ENCODE results near the gene ADCY9. TPM values are rescaled to one million over a fixed set of nuclear protein-coding genes. Genes with fewer than 3 reads are reported as not detected.

Gene ADCY9
- total RNA-seq, 1 donor from 2014 or later, result 11.4 TPM

- no peaks in the 10 kb centered on the region for H3K4me1 Mint-ChIP-seq (ENCODE audit: low read depth, unreplicated experiment)
- H3K4me1 ChIP-seq (ENCODE audit: insufficient read depth, low read length), result no peaks in the 10 kb centered on the region
- H3K9me3 ChIP-seq (ENCODE audit: insufficient read depth, low read depth, low read length), result no peaks in the 10 kb centered on the region
- no peak overlapping the region for H2AFZ ChIP-seq (ENCODE audit: low read depth, low read length)
- FAIRE-seq (no peak), DNase-seq (ENCODE audit: low read depth) (no peak)
- H3K9me3 Mint-ChIP-seq (ENCODE audit: unreplicated experiment), result no peaks in the 10 kb centered on the region
- no peak overlapping the region for H3K9ac ChIP-seq (ENCODE audit: low read length)
- no peaks in the 10 kb centered on the region for H3K27me3 ChIP-seq (ENCODE audit: insufficient read depth, low read length)
- H3K79me2 ChIP-seq (ENCODE audit: insufficient read depth, low read length), result no peaks in the 10 kb centered on the region
- no peaks in the 10 kb centered on the region for H3K36me3 Mint-ChIP-seq (ENCODE audit: low read depth, unreplicated experiment)
- H3K4me3 Mint-ChIP-seq (ENCODE audit: unreplicated experiment), result no peak overlapping the region
- no peak overlapping the region for H3K4me2 ChIP-seq (ENCODE audit: low read length)
- H3K36me3 ChIP-seq (ENCODE audit: insufficient read depth, low read length), result no peaks in the 10 kb centered on the region
- H3K27ac Mint-ChIP-seq (ENCODE audit: unreplicated experiment), result no peak overlapping the region
- no peak overlapping the region for H3K27ac ChIP-seq (ENCODE audit: low read depth, low read length)
- no peak overlapping the region for H3K4me3 ChIP-seq (ENCODE audit: insufficient read depth, low read depth, low read length)
- no peaks in the 10 kb centered on the region for H4K20me1 ChIP-seq (ENCODE audit: insufficient read depth, low read length)
- H3K27me3 Mint-ChIP-seq (ENCODE audit: low read depth, unreplicated experiment), result no peaks in the 10 kb centered on the region
- TF ChIP-seq, protein P1, sequence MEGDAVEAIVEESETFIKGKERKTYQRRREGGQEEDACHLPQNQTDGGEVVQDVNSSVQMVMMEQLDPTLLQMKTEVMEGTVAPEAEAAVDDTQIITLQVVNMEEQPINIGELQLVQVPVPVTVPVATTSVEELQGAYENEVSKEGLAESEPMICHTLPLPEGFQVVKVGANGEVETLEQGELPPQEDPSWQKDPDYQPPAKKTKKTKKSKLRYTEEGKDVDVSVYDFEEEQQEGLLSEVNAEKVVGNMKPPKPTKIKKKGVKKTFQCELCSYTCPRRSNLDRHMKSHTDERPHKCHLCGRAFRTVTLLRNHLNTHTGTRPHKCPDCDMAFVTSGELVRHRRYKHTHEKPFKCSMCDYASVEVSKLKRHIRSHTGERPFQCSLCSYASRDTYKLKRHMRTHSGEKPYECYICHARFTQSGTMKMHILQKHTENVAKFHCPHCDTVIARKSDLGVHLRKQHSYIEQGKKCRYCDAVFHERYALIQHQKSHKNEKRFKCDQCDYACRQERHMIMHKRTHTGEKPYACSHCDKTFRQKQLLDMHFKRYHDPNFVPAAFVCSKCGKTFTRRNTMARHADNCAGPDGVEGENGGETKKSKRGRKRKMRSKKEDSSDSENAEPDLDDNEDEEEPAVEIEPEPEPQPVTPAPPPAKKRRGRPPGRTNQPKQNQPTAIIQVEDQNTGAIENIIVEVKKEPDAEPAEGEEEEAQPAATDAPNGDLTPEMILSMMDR (IDR thresholded peaks at IDR 0.05; ENCODE audit: insufficient read depth, low read depth, low read length), result no peak
- TF ChIP-seq EZH2 (IDR thresholded peaks at IDR 0.05; ENCODE audit: insufficient read depth, low read length), result no peak
These were observed 123.0 kb downstream of the ADCY9 start for GRCh38 chr16:3993052-3993785.

GRCh38 chr16:3992297-3993051 is 123.8 kb downstream of the ADCY9 start:
- no peaks in the 10 kb centered on the region for H3K27me3 Mint-ChIP-seq (ENCODE audit: low read depth, unreplicated experiment)
- no peaks in the 10 kb centered on the region for H3K4me1 Mint-ChIP-seq (ENCODE audit: low read depth, unreplicated experiment)
- H3K4me1 ChIP-seq (ENCODE audit: insufficient read depth, low read length), result no peaks in the 10 kb centered on the region
- no peaks in the 10 kb centered on the region for H3K36me3 ChIP-seq (ENCODE audit: insufficient read depth, low read length)
- H3K27ac Mint-ChIP-seq (ENCODE audit: unreplicated experiment), result no peak overlapping the region
- no peak overlapping the region for H3K4me3 Mint-ChIP-seq (ENCODE audit: unreplicated experiment)
- no peak overlapping the region for H3K27ac ChIP-seq (ENCODE audit: low read depth, low read length)
- no peak overlapping the region for H3K9ac ChIP-seq (ENCODE audit: low read length)
- no peak overlapping the region for H3K4me2 ChIP-seq (ENCODE audit: low read length)
- FAIRE-seq (no peak), DNase-seq (ENCODE audit: low read depth) (no peak)
- no peaks in the 10 kb centered on the region for H3K36me3 Mint-ChIP-seq (ENCODE audit: low read depth, unreplicated experiment)
- no peaks in the 10 kb centered on the region for H3K79me2 ChIP-seq (ENCODE audit: insufficient read depth, low read length)
- no peak overlapping the region for H2AFZ ChIP-seq (ENCODE audit: low read depth, low read length)
- no peak overlapping the region for H3K4me3 ChIP-seq (ENCODE audit: insufficient read depth, low read depth, low read length)
- no peak for TF ChIP-seq EZH2 (IDR thresholded peaks at IDR 0.05; ENCODE audit: insufficient read depth, low read length)
- TF ChIP-seq, protein P1 (IDR thresholded peaks at IDR 0.05; ENCODE audit: insufficient read depth, low read depth, low read length), result no peak
- H3K9me3 ChIP-seq (ENCODE audit: insufficient read depth, low read depth, low read length), result no peaks in the 10 kb centered on the region
- no peaks in the 10 kb centered on the region for H3K27me3 ChIP-seq (ENCODE audit: insufficient read depth, low read length)
- H3K9me3 Mint-ChIP-seq (ENCODE audit: unreplicated experiment), result no peaks in the 10 kb centered on the region
- H4K20me1 ChIP-seq (ENCODE audit: insufficient read depth, low read length), result no peaks in the 10 kb centered on the region

All from astrocyte (in vitro differentiated cells and primary cell).